ENCODE measurements around the gene PIR.
A peak's percentile ranks its signal among the peaks of the same experiment; 100 is the strongest.

Gene PIR

GRCh38 chrX:15493118-15493962 lies at the start of gene PIR:
PIR (minus strand) TSS chrX:15493333; CDS start chrX:15491257, 2,076 bp downstream.
- H3K4me3 ChIP-seq (ENCODE audit: low read depth, low read length), result peak within 1 kb of the TSS; percentile 39

- no peak overlapping the region for H3K4me3 ChIP-seq (ENCODE audit: low read depth, low read length)
Measured at GRCh38 chrX:15530318-15530717, 37.2 kb upstream of the PIR start.

- no peak overlapping the region for H3K4me3 ChIP-seq (ENCODE audit: low read depth, low read length)
Measured at GRCh38 chrX:15529165-15529564, 36.0 kb upstream of the PIR start.

- no peak overlapping the region for H3K4me3 ChIP-seq (ENCODE audit: low read depth, low read length)
Measured at GRCh38 chrX:15525664-15526416, 32.7 kb upstream of the PIR start.

GRCh38 chrX:15524417-15524816 lies 31.3 kb upstream of the PIR start:
- no peak overlapping the region for H3K4me3 ChIP-seq (ENCODE audit: low read depth, low read length)

- no peak overlapping the region for H3K4me3 ChIP-seq (ENCODE audit: low read depth, low read length)
Measured at GRCh38 chrX:15523088-15523487, 30.0 kb upstream of the PIR start.

GRCh38 chrX:15522464-15522863 lies 29.3 kb upstream of the PIR start:
- H3K4me3 ChIP-seq (ENCODE audit: low read depth, low read length), result no peak overlapping the region

- H3K4me3 ChIP-seq (ENCODE audit: low read depth, low read length), result no peak overlapping the region
Measured at GRCh38 chrX:15515931-15516330, 22.8 kb upstream of the PIR start.

- H3K4me3 ChIP-seq (ENCODE audit: low read depth, low read length), result no peak overlapping the region
Measured at GRCh38 chrX:15514279-15514678, 21.1 kb upstream of the PIR start.

- H3K4me3 ChIP-seq (ENCODE audit: low read depth, low read length), result no peak overlapping the region
Measured at GRCh38 chrX:15512401-15512965, 19.4 kb upstream of the PIR start.

GRCh38 chrX:15511563-15511962 lies 18.4 kb upstream of the PIR start:
- no peak overlapping the region for H3K4me3 ChIP-seq (ENCODE audit: low read depth, low read length)

- no peak overlapping the region for H3K4me3 ChIP-seq (ENCODE audit: low read depth, low read length)
Measured at GRCh38 chrX:15509845-15510244, 16.7 kb upstream of the PIR start.

- no peak overlapping the region for H3K4me3 ChIP-seq (ENCODE audit: low read depth, low read length)
Measured at GRCh38 chrX:15507005-15507404, 13.9 kb upstream of the PIR start.

GRCh38 chrX:15505101-15505500 lies 12.0 kb upstream of the PIR start:
- H3K4me3 ChIP-seq (ENCODE audit: low read depth, low read length), result no peak overlapping the region

- no peak overlapping the region for H3K4me3 ChIP-seq (ENCODE audit: low read depth, low read length)
Measured at GRCh38 chrX:15504661-15505060, 11.5 kb upstream of the PIR start.

GRCh38 chrX:15501506-15501905 lies 8.4 kb upstream of the PIR start:
- no peak overlapping the region for H3K4me3 ChIP-seq (ENCODE audit: low read depth, low read length)

GRCh38 chrX:15500497-15500966 lies 7.4 kb upstream of the PIR start, which contains the start of gene BMX:
BMX (plus strand) TSS chrX:15500807; CDS start chrX:15508354, 7,547 bp downstream.
- no peak within 1 kb of the TSS for H3K4me3 ChIP-seq (ENCODE audit: low read depth, low read length)

GRCh38 chrX:15499976-15500375 lies 6.8 kb upstream of the PIR start:
- H3K4me3 ChIP-seq (ENCODE audit: low read depth, low read length), result no peak overlapping the region

- no peak overlapping the region for H3K4me3 ChIP-seq (ENCODE audit: low read depth, low read length)
Measured at GRCh38 chrX:15498741-15499140, 5.6 kb upstream of the PIR start.

GRCh38 chrX:15497865-15498264 lies 4.7 kb upstream of the PIR start:
- no peak overlapping the region for H3K4me3 ChIP-seq (ENCODE audit: low read depth, low read length)

GRCh38 chrX:15496824-15497223 lies 3.7 kb upstream of the PIR start:
- no peak overlapping the region for H3K4me3 ChIP-seq (ENCODE audit: low read depth, low read length)

GRCh38 chrX:15495801-15496200 lies 2.7 kb upstream of the PIR start:
- no peak overlapping the region for H3K4me3 ChIP-seq (ENCODE audit: low read depth, low read length)

Measured in iPS-11a (cell line).